ENCODE measurements around the gene KCNK4. TPM values are rescaled to one million over a fixed set of nuclear protein-coding genes. Genes with fewer than 3 reads are reported as not detected.

Gene KCNK4
- total and polyA plus RNA-seq, 2 of the 13 experiments (the other 11 are each of a cell fraction or from before 2014, with no cell fraction given): not detected

DNA sequence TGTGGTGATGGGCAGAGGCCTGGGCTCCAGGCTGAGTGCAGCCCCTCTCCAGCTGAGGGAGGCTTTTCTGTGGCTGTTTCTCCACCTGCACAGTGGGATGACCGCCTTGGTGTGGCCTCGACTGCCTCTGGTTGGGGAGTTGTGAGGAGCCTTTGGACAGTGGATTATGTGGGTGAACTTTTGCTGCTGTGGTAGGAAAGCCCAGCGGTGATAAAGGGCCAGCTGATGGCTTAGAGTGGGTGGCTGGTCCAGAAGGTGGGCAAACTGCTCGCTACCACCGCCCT lies 12.9 kb downstream of the KCNK4 start:
- H3K9ac ChIP-seq (ENCODE audit: insufficient read depth, low read depth, low read length): peak overlapping the region; percentile 88
- DNase-seq (ENCODE audit: low spot score) (no peak), FAIRE-seq (no peak), ATAC-seq (no peak)
- no peaks in the 10 kb centered on the region for H3K36me3 ChIP-seq (replicated peaks in 1 of 2; ENCODE audit: control insufficient read depth in 1 of 2, insufficient read depth in 2 of 2, low read length in 2 of 2)
- H3K9me3 ChIP-seq (ENCODE audit: low read length): no peaks in the 10 kb centered on the region
- no peaks in the 10 kb centered on the region for H4K20me1 ChIP-seq (ENCODE audit: insufficient read depth, low read length)
- ChIA-PET POLR2A (interaction anchor here (0.9 to 5.5 kb wide), 16 partner anchors 13 to 122 kb away, joined by 3 to 103 read pairs (median 5); partner anchors contain the start of genes BAD, FKBP2, GPR137 and KCNK4), CTCF (ENCODE audit: low intra/inter-chr PET ratio, low total read pairs) (interaction anchor here (1.3 to 2.4 kb wide), 2 partner anchors 32 to 100 kb away, joined by 7 to 12 read pairs; no protein-coding TSS in a partner anchor)
- WGBS (ENCODE audit: low lambda C conversion rate): 18% methylated on average over 3 of the region's 5 CpGs
- no peak for TF ChIP-seq ZKSCAN8 (CRISPR knock-in tag; IDR thresholded peaks at IDR 0.05; ENCODE audit: borderline replicate concordance)
- 0 out of 2 replicates have a peak, but pooled peaks have one; percentile 42 for TF ChIP-seq ZXDC (CRISPR knock-in tag; IDR thresholded peaks at IDR 0.05)
- no peak for TF ChIP-seq ZNF343 (CRISPR knock-in tag; IDR thresholded peaks at IDR 0.05)
- no peak for TF ChIP-seq ZNF296 (CRISPR knock-in tag; conservative IDR thresholded peaks at IDR 0.05)
- TF ChIP-seq GABPA (IDR thresholded peaks at IDR 0.05; ENCODE audit: low read depth, low read length): no peak
- TF ChIP-seq GABPA (CRISPR knock-in tag; IDR thresholded peaks at IDR 0.05; ENCODE audit: low read depth): no peak
- TF ChIP-seq KLF16 (CRISPR knock-in tag; IDR thresholded peaks at IDR 0.05): no peak
- TF ChIP-seq ZBTB42 (CRISPR knock-in tag; IDR thresholded peaks at IDR 0.05): 0 out of 2 replicates have a peak, but pooled peaks have one; percentile 1
- peak; percentile 13 for TF ChIP-seq ZEB1 (IDR thresholded peaks at IDR 0.05; ENCODE audit: insufficient replicate concordance, low read depth)
- TF ChIP-seq YEATS4 (CRISPR knock-in tag; IDR thresholded peaks at IDR 0.05; ENCODE audit: borderline replicate concordance): no peak
- TF ChIP-seq U2AF1 (optimal IDR thresholded peaks at IDR 0.05; ENCODE audit: low read depth, low read length): no peak
- no peak for TF ChIP-seq PCBP1 (IDR thresholded peaks at IDR 0.05; ENCODE audit: borderline replicate concordance, low read depth, low read length)
- TF ChIP-seq, protein P1, sequence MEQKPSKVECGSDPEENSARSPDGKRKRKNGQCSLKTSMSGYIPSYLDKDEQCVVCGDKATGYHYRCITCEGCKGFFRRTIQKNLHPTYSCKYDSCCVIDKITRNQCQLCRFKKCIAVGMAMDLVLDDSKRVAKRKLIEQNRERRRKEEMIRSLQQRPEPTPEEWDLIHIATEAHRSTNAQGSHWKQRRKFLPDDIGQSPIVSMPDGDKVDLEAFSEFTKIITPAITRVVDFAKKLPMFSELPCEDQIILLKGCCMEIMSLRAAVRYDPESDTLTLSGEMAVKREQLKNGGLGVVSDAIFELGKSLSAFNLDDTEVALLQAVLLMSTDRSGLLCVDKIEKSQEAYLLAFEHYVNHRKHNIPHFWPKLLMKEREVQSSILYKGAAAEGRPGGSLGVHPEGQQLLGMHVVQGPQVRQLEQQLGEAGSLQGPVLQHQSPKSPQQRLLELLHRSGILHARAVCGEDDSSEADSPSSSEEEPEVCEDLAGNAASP (CRISPR knock-in tag; IDR thresholded peaks at IDR 0.05; ENCODE audit: borderline replicate concordance): no peak
- no TSS peak for BruUV-seq (replicated peaks)
- in situ Hi-C loops (cut with HindIII; ENCODE audit: extremely low pct_ligation_motif_present, low pct_unique_long_range_greater_than_20kb): loop anchor here (5.0 kb wide), 1 partner anchor 62 kb away; the partner anchor contains the start of gene FKBP2
- H2AFZ ChIP-seq (ENCODE audit: low read length): no peak overlapping the region
- peaks cover 63% of the 10 kb centered on the region for H3K4me1 ChIP-seq (ENCODE audit: insufficient read depth, low read length)
- H3K4me2 ChIP-seq (ENCODE audit: low read depth, low read length): peak overlapping the region; percentile 84
- H3K79me2 ChIP-seq (ENCODE audit: insufficient read depth, low read length): peaks cover 15% of the 10 kb centered on the region
- peak overlapping the region; percentile 51 to 79 (median 70); a peak in 5 of 6 replicates for H3K4me3 ChIP-seq (replicated peaks in 1 of 3; ENCODE audit: insufficient read depth in 1 of 3, low read depth in 2 of 3, low read length in 3 of 3)
- peaks cover 4 to 19% of the 10 kb centered on the region in 2 experiments; a peak in 4 of 5 replicates for H3K27me3 ChIP-seq (ENCODE audit: control insufficient read depth in 1 of 2, insufficient read depth in 2 of 2, low read length in 2 of 2)
- intact Hi-C loops (cut with micrococcal nuclease; ENCODE audit: unreplicated experiment): loop anchor here (2.0 to 10.0 kb wide), 3 partner anchors 33 to 119 kb away; partner anchors contain the start of genes PPP1R14B and STIP1
- H3K27ac ChIP-seq (ENCODE audit: extremely low read length, insufficient read depth, low read length): peak overlapping the region; percentile 94

Measured in HepG2 (cell line).